ENCODE data around the gene WDR91.

WDR91 gene

DNA sequence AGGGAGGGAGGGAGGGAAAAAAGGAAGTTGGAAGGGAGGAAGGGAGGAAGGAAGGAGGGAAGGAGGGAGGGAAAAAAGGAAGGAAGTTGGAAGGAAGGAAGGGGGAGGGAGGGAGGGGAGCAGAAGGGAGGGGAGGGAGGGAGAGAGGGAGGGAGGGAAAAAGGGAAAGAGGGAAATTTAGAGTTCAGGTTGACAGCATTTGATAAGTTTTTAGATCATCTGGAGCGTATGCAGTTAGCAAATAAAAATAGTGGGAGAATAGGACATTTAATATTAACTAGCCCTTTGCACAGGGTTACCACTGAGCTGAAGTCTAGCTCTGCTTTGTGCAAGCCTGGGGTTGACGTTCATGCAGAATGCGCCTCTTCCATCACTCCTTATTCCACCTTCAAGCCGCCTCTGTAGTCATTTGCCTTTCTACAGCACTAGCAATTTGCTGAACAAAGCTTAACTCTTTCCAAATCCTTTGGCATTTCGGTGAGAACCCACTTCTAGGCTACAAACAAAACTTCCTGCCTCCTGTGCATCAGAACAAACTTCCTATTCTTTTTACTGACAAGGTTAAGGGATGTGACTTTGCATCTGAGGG lies 30.9 kb upstream of the WDR91 start:
- in situ Hi-C loops (cut with MboI; ENCODE audit: low sequenced_read_pairs, unreplicated experiment): no loop called here
- TF ChIP-seq, protein P1, sequence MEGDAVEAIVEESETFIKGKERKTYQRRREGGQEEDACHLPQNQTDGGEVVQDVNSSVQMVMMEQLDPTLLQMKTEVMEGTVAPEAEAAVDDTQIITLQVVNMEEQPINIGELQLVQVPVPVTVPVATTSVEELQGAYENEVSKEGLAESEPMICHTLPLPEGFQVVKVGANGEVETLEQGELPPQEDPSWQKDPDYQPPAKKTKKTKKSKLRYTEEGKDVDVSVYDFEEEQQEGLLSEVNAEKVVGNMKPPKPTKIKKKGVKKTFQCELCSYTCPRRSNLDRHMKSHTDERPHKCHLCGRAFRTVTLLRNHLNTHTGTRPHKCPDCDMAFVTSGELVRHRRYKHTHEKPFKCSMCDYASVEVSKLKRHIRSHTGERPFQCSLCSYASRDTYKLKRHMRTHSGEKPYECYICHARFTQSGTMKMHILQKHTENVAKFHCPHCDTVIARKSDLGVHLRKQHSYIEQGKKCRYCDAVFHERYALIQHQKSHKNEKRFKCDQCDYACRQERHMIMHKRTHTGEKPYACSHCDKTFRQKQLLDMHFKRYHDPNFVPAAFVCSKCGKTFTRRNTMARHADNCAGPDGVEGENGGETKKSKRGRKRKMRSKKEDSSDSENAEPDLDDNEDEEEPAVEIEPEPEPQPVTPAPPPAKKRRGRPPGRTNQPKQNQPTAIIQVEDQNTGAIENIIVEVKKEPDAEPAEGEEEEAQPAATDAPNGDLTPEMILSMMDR (IDR thresholded peaks at IDR 0.05; ENCODE audit: borderline replicate concordance, control extremely low read depth, extremely low read depth, insufficient read depth, missing control alignments): no peak

DNA sequence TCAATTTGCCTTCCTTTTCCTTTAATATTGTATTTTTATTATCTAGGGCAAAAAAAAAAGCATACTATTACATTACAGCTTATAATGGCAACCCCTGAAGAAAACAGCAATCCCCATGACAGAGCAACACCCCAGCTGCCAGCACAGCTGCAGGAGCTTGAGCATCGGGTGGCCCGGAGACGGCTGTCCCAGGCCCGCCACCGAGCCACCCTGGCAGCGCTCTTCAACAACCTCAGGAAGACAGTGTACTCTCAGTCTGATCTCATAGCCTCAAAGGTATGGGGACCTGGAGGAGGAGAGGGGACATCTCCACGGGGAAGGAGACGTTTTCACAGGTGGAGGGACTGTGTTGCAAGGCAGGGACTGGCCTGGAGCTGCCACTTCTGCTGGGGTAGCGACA lies 29.1 kb upstream of the WDR91 start:
- in situ Hi-C loops (cut with MboI; ENCODE audit: low sequenced_read_pairs, unreplicated experiment): no loop called here
- DNase-seq (ENCODE audit: low spot score): no peak
- TF ChIP-seq, protein P1 (IDR thresholded peaks at IDR 0.05; ENCODE audit: borderline replicate concordance, control extremely low read depth, extremely low read depth, insufficient read depth, missing control alignments): no peak

More for the DNA sequence above, 30.9 kb upstream of the WDR91 start:
- no peak for DNase-seq (ENCODE audit: low spot score)

DNA sequence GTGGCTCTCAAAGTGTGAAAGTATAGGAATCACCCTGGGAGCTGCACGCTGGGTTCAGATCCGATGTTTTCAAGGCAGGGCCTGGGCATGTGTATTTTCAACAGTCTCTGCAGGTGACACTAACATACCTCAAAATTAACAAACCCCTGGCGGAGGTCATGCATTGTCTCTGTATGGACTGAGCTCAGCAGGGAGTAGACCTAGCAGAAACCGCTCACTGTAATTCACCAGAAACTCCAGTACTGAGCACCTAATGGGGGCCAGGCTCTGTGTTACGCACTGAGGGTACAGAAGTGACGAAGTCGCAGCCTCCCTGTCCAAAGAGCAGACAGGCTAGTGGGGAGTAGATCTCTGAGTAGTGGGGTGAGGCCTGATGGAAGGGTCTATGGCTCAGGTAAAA lies 27.9 kb upstream of the WDR91 start:
- DNase-seq (ENCODE audit: low spot score): no peak
- TF ChIP-seq, protein P1 (IDR thresholded peaks at IDR 0.05; ENCODE audit: borderline replicate concordance, control extremely low read depth, extremely low read depth, insufficient read depth, missing control alignments): no peak
- in situ Hi-C loops (cut with MboI; ENCODE audit: low sequenced_read_pairs, unreplicated experiment): no loop called here

DNA sequence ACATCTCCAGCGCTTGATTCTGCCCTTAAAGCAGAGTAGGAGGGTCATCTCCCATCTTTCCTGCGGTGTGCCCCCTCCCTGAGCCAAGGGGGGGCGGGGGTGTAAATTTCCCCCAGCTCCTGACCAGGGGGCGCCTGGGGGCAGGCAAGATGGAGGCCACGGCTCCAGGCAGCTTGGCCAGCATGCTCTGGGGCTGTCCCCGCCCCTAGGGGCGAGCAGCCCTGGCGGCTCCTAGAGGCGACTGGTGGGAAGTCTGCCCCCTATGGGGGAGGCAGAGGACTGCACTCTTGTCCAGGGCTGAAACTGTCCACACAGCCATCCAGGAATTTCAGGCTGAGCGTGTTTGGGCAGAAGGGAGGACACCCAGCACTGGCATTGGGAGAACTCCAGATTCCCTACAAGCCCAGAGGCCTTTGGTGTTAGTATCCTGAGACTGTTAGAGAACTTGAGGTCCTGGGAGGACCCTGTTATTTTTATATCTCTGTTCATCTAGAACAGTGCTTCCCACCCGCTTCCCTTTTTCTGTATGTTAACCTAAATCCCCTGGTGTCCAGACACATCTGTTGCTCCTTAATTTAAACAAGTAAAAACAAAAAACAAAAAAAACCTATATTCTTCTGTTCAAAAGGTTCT lies 26.9 kb upstream of the WDR91 start:
- TF ChIP-seq, protein P1 (IDR thresholded peaks at IDR 0.05; ENCODE audit: borderline replicate concordance, control extremely low read depth, extremely low read depth, insufficient read depth, missing control alignments): no peak

DNA sequence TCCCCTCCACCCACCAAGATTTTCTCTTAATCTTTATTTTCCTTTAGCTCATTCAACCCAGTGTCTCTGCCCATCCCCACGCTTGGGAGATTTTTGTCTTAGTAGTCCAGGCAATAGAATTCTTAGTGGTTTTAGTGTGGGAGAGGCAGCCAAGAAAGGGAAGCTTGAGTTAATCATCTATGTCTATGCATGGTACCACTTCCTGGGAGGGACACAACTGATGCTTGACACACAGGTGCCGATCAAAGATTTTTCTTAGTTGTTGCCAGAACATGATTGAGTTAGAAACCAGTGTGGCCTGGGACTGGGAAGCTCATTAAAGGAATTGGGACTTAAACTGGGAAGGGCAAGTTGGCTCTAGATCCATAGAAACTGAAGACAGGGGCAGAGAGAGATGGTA lies 25.4 kb upstream of the WDR91 start:
- peak; percentile 60 for DNase-seq (ENCODE audit: low spot score)
- in situ Hi-C loops (cut with MboI; ENCODE audit: low sequenced_read_pairs, unreplicated experiment): no loop called here
- TF ChIP-seq, protein P1 (IDR thresholded peaks at IDR 0.05; ENCODE audit: borderline replicate concordance, control extremely low read depth, extremely low read depth, insufficient read depth, missing control alignments): no peak

More for the DNA sequence above, 26.9 kb upstream of the WDR91 start:
- in situ Hi-C loops (cut with MboI; ENCODE audit: low sequenced_read_pairs, unreplicated experiment): no loop called here
- no peak for DNase-seq (ENCODE audit: low spot score)

DNA sequence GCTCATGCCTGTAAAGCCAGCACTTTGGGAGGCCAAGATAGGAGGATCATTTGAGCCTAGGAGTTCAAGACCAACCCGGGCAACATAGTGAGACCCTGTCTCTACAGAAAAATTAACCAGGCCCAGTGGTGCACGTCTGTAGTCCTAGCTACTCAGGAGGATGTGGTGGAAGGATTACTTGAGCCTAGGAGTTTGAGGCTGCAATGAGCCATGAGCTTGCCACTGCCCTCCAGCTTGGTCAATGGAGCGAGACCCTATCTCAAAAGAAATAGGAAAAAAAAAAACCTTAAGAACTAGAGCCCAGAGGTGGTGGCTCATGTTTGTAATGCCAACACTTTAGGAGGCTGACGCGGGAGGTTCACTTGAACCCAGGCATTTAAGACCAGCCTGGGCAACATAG lies 24.5 kb upstream of the WDR91 start:
- in situ Hi-C loops (cut with MboI; ENCODE audit: low sequenced_read_pairs, unreplicated experiment): no loop called here
- TF ChIP-seq, protein P1 (IDR thresholded peaks at IDR 0.05; ENCODE audit: borderline replicate concordance, control extremely low read depth, extremely low read depth, insufficient read depth, missing control alignments): no peak
- no peak for DNase-seq (ENCODE audit: low spot score)
